Measurements from ENCODE around the gene OFD1. TPM values are rescaled to one million over a fixed set of nuclear protein-coding genes. Genes with fewer than 3 reads are reported as not detected.

OFD1 gene
- total RNA-seq, 2 experiments from 2014 or later: 84.9 to 86.1 TPM

DNA sequence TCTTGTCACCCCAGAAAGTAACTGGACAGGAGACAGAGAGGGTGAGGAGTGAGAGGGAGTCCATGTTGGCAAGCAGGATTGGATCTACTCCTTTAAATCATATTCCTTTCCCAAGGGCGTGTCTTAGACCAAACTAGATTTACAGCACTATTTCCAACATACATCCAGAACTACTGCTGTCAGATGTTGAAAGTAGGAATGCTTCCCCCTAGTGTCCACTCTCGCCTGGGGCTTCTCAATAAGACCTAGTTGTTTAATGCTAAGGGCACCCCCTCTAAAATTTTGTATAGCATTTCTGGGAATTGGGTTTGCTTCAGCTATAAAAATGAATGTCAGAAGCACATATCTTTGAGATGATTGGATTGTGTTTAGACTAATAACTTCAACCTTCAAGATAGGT lies 13.3 kb downstream of the OFD1 start:
- no peak for DNase-seq
- no peak overlapping the region for H3K27ac Mint-ChIP-seq
- H3K27me3 Mint-ChIP-seq: no peaks in the 10 kb centered on the region
- ATAC-seq (ENCODE audit: low read depth): no peak
- peaks cover 19% of the 10 kb centered on the region for H3K36me3 Mint-ChIP-seq
- no peaks in the 10 kb centered on the region for H3K9me3 Mint-ChIP-seq
- peaks cover 16% of the 10 kb centered on the region for H3K4me1 Mint-ChIP-seq
- H3K4me3 Mint-ChIP-seq: no peak overlapping the region
- POLR2A ChIA-PET: no interaction called here

DNA sequence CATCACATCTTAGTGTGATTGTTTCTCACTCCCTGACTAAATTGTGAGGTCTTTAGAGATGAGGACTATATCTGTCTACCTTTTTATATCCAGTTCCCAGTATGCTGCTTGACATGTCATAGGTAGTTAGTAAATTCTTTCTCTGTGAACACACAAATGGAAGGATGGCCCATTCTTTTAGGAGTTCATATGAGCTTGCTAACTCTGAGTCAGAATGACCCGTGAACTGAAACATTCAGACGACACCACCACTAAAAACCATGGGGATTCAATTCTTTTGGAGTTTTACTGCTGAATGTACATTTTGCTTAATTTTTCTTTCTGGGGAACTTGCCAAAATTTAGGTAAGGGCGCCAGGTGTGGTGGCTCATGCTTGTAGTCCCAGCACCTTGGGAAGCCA lies 13.9 kb downstream of the OFD1 start:
- H3K4me3 Mint-ChIP-seq: no peak overlapping the region
- H3K36me3 Mint-ChIP-seq: peaks cover 23% of the 10 kb centered on the region
- peaks cover 15% of the 10 kb centered on the region for H3K4me1 Mint-ChIP-seq
- POLR2A ChIA-PET: interaction anchor here (1.1 kb wide), 1 partner anchor 14 kb away, joined by 3 read pairs; the partner anchor contains the start of genes OFD1 and TRAPPC2
- DNase-seq: no peak
- H3K27me3 Mint-ChIP-seq: no peaks in the 10 kb centered on the region
- no peak overlapping the region for H3K27ac Mint-ChIP-seq
- no peaks in the 10 kb centered on the region for H3K9me3 Mint-ChIP-seq
- ATAC-seq (ENCODE audit: low read depth): no peak

GRCh38 chrX:13750204-13750603 lies 15.7 kb downstream of the OFD1 start:
- Mint-ChIP-seq H3K4me3 (no peak overlapping the region), H3K27ac (no peak overlapping the region), H3K4me1 (peaks cover 15% of the 10 kb centered on the region), H3K9me3 (no peaks in the 10 kb centered on the region), H3K36me3 (peaks cover 16% of the 10 kb centered on the region), H3K27me3 (no peaks in the 10 kb centered on the region)
- DNase-seq: no peak
- ATAC-seq (ENCODE audit: low read depth): peak; percentile 65
- POLR2A ChIA-PET: no interaction called here

GRCh38 chrX:13750812-13751211 lies 16.3 kb downstream of the OFD1 start:
- Mint-ChIP-seq H3K27me3 (no peaks in the 10 kb centered on the region), H3K4me1 (peaks cover 20% of the 10 kb centered on the region), H3K4me3 (no peak overlapping the region), H3K27ac (no peak overlapping the region), H3K9me3 (no peaks in the 10 kb centered on the region), H3K36me3 (peaks cover 15% of the 10 kb centered on the region)
- DNase-seq (no peak), ATAC-seq (ENCODE audit: low read depth) (no peak)
- POLR2A ChIA-PET: no interaction called here

DNA sequence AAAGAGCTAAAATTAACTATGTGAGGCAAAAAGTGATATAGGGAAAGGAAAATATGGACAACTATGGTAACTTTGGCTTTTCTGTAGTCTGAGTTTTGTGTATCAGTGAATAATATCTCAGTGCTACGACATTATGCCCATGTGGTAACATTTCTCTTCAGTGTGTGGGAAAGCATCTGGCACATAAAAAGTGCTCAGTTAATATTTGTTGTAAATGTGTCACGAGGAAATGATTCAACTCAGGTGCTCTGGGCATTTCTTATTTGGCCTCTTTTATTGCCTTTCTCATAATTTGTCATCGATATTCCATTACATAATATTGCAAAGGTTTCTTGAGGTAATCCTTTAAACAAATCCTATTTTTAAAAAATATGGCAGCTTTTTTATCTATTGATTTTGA lies 17.6 kb downstream of the OFD1 start:
- H3K27ac Mint-ChIP-seq: no peak overlapping the region
- H3K36me3 Mint-ChIP-seq: peaks cover 8% of the 10 kb centered on the region
- H3K9me3 Mint-ChIP-seq: no peaks in the 10 kb centered on the region
- DNase-seq (no peak), ATAC-seq (ENCODE audit: low read depth) (no peak)
- POLR2A ChIA-PET: interaction anchor here (0.6 kb wide), 1 partner anchor 58 kb away, joined by 3 read pairs; no protein-coding TSS in a partner anchor
- H3K4me3 Mint-ChIP-seq: no peak overlapping the region
- no peaks in the 10 kb centered on the region for H3K27me3 Mint-ChIP-seq
- H3K4me1 Mint-ChIP-seq: peaks cover 17% of the 10 kb centered on the region

- Mint-ChIP-seq H3K36me3 (peaks cover 7% of the 10 kb centered on the region), H3K4me1 (peaks cover 13% of the 10 kb centered on the region), H3K9me3 (no peaks in the 10 kb centered on the region), H3K4me3 (no peak overlapping the region), H3K27me3 (no peaks in the 10 kb centered on the region), H3K27ac (peak overlapping the region; percentile 76)
- POLR2A ChIA-PET: interaction anchor here (0.6 kb wide), 1 partner anchor 58 kb away, joined by 3 read pairs; no protein-coding TSS in a partner anchor
- DNase-seq (no peak), ATAC-seq (ENCODE audit: low read depth) (no peak)
These were observed 18.1 kb downstream of the OFD1 start for GRCh38 chrX:13752646-13753045.

- DNase-seq (no peak), ATAC-seq (ENCODE audit: low read depth) (no peak)
- peaks cover 13% of the 10 kb centered on the region for H3K4me1 Mint-ChIP-seq
- H3K27ac Mint-ChIP-seq: no peak overlapping the region
- no peak overlapping the region for H3K4me3 Mint-ChIP-seq
- no peaks in the 10 kb centered on the region for H3K9me3 Mint-ChIP-seq
- peaks cover 7% of the 10 kb centered on the region for H3K36me3 Mint-ChIP-seq
- H3K27me3 Mint-ChIP-seq: no peaks in the 10 kb centered on the region
- POLR2A ChIA-PET: interaction anchor here (0.8 to 1.5 kb wide), 2 partner anchors 20 to 275 kb away, joined by 4 to 8 read pairs; partner anchors contain the start of genes GEMIN8, OFD1 and TRAPPC2
These were observed 20.2 kb downstream of the OFD1 start for GRCh38 chrX:13754765-13755164.

DNA sequence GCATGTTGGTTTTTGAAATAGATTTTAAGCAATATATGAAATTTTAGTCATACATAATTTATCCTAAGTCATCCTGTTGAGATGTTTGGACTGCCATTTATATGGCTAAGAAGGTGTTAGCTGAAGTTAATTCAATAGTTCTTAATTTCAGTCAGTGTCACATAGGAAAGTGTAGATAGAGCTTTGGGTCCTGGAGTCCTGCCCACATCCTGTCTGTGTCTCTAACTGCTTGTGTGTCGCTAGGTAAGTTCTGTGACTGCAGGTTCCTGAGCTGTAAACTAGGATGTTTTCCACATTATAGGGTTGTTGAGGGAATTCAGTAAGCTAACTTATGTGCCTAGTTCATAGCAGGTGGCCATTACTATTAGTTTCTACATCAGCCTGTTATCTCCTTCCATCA lies 20.7 kb downstream of the OFD1 start:
- Mint-ChIP-seq H3K27me3 (no peaks in the 10 kb centered on the region), H3K4me3 (no peak overlapping the region), H3K36me3 (peaks cover 10% of the 10 kb centered on the region), H3K4me1 (peaks cover 13% of the 10 kb centered on the region), H3K27ac (no peak overlapping the region), H3K9me3 (no peaks in the 10 kb centered on the region)
- POLR2A ChIA-PET: interaction anchor here (0.7 to 1.5 kb wide), 3 partner anchors 21 to 275 kb away, joined by 4 to 8 read pairs (median 4); partner anchors contain the start of genes GEMIN8, OFD1 and TRAPPC2
- DNase-seq (no peak), ATAC-seq (ENCODE audit: low read depth) (peak; percentile 86)

- Mint-ChIP-seq H3K27me3 (no peaks in the 10 kb centered on the region), H3K4me1 (peaks cover 10% of the 10 kb centered on the region), H3K27ac (no peak overlapping the region), H3K4me3 (no peak overlapping the region), H3K36me3 (peaks cover 12% of the 10 kb centered on the region), H3K9me3 (no peaks in the 10 kb centered on the region)
- ATAC-seq (ENCODE audit: low read depth) (no peak), DNase-seq (no peak)
- POLR2A ChIA-PET: no interaction called here
These were observed 21.8 kb downstream of the OFD1 start for GRCh38 chrX:13756381-13756780.

- no peaks in the 10 kb centered on the region for H3K27me3 Mint-ChIP-seq
- H3K36me3 Mint-ChIP-seq: peaks cover 4% of the 10 kb centered on the region
- ATAC-seq (ENCODE audit: low read depth): no peak
- H3K27ac Mint-ChIP-seq: no peak overlapping the region
- POLR2A ChIA-PET: no interaction called here
- no peak overlapping the region for H3K4me3 Mint-ChIP-seq
- DNase-seq: no peak
- no peaks in the 10 kb centered on the region for H3K9me3 Mint-ChIP-seq
- H3K4me1 Mint-ChIP-seq: peaks cover 6% of the 10 kb centered on the region
These were observed 24.7 kb downstream of the OFD1 start for GRCh38 chrX:13759152-13759718.

DNA sequence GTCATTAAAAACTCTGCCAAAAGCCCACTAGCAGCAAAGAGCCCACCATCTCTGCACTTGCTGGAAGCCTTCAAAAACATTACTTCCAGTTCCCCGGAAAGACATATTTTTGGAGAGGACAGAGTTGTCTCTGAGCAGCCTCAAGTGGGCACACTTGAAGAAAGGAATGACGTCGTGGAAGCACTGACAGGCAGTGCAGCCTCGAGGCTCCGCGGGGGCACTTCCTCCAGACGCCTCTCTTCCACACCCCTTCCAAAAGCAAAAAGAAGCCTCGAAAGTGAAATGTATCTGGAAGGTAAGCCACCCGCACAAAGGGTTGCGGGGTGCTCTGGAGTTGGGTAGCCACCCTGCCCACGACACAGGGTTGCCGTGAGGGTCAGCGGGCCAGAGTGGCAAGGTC lies 25.9 kb downstream of the OFD1 start:
- POLR2A ChIA-PET: no interaction called here
- no peak overlapping the region for H3K27ac Mint-ChIP-seq
- H3K9me3 Mint-ChIP-seq: no peaks in the 10 kb centered on the region
- peaks cover 2% of the 10 kb centered on the region for H3K4me1 Mint-ChIP-seq
- no peak for ATAC-seq (ENCODE audit: low read depth)
- no peaks in the 10 kb centered on the region for H3K27me3 Mint-ChIP-seq
- H3K4me3 Mint-ChIP-seq: no peak overlapping the region
- no peak for DNase-seq
- peaks cover 6% of the 10 kb centered on the region for H3K36me3 Mint-ChIP-seq

GRCh38 chrX:13761606-13762414 lies 27.3 kb downstream of the OFD1 start:
- H3K27me3 Mint-ChIP-seq: no peaks in the 10 kb centered on the region
- no peaks in the 10 kb centered on the region for H3K9me3 Mint-ChIP-seq
- POLR2A ChIA-PET: no interaction called here
- no peak for ATAC-seq (ENCODE audit: low read depth)
- H3K4me3 Mint-ChIP-seq: no peak overlapping the region
- no peak overlapping the region for H3K27ac Mint-ChIP-seq
- H3K4me1 Mint-ChIP-seq: no peaks in the 10 kb centered on the region
- H3K36me3 Mint-ChIP-seq: peaks cover 14% of the 10 kb centered on the region
- DNase-seq: no peak

DNA sequence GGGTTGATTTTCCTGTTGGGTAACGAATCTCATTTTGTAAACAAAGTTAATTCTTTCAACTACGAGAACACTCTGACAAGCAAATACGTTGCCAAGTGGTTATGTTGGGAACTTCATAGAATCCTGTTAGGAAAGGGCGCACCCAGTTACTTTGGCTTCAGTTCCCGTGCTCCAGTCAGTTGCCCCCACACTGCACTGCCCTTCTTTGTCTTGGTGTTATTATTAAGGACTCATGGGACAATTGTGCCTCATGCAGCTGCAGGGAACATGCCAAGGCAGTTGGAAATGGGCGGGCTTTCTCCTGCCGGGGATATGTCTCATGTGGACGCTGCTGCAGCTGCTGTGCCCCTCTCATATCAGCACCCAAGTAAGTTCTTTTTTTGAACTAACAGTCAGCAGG lies 28.9 kb downstream of the OFD1 start:
- peaks cover 23% of the 10 kb centered on the region for H3K36me3 Mint-ChIP-seq
- H3K4me3 Mint-ChIP-seq: no peak overlapping the region
- POLR2A ChIA-PET: no interaction called here
- no peak overlapping the region for H3K27ac Mint-ChIP-seq
- DNase-seq (no peak), ATAC-seq (ENCODE audit: low read depth) (no peak)
- no peaks in the 10 kb centered on the region for H3K27me3 Mint-ChIP-seq
- H3K4me1 Mint-ChIP-seq: no peaks in the 10 kb centered on the region
- no peaks in the 10 kb centered on the region for H3K9me3 Mint-ChIP-seq

GRCh38 chrX:13764281-13764680 lies 29.7 kb downstream of the OFD1 start:
- H3K27me3 Mint-ChIP-seq: no peaks in the 10 kb centered on the region
- H3K4me3 Mint-ChIP-seq: no peak overlapping the region
- H3K9me3 Mint-ChIP-seq: no peaks in the 10 kb centered on the region
- no peak for DNase-seq
- no peak for ATAC-seq (ENCODE audit: low read depth)
- peaks cover 25% of the 10 kb centered on the region for H3K36me3 Mint-ChIP-seq
- POLR2A ChIA-PET: no interaction called here
- H3K27ac Mint-ChIP-seq: no peak overlapping the region
- no peaks in the 10 kb centered on the region for H3K4me1 Mint-ChIP-seq

All from activated naive CD8-positive, alpha-beta T cell treated with anti-CD3 and anti-CD28 coated beads, Interleukin-2, amount 10 ng/mL, durations not matched to agents 7 days and 5 days (primary cell).